Spleen (tissue), 7 donors: Measurements from ENCODE around the gene ZNF117.
"Not testable (repeated sequence)": the region's sequence is repeated elsewhere in the genome, so short reads cannot be mapped to it uniquely, and the experiment has no call there.

Experiments
- POLR2A ChIP-seq, 3 donors: fragments of 450-650 bp; IDR thresholded peaks; one replicate each; pipeline ENCODE4 v1.5.1; 2017; ENCODE audit warnings: antibody characterized with exemption in 3 of 3, mild to moderate bottlenecking in 1 of 3
- POLR2AphosphoS5 ChIP-seq, 3 donors: sonication (generic); formaldehyde crosslinking; IDR thresholded peaks; one replicate each; pipeline ENCODE4 v1.5.1; 2017; ENCODE audit warnings: antibody characterized with exemption in 3 of 3
- TF ChIP-seq, protein P1 (sequence below), 11 experiments: fragments of 200-600 bp in 7 of 11; fragments of 450-650 bp in 4 of 11; sonication (generic) in 4 of 11; IDR thresholded peaks in 8 of 11; conservative IDR thresholded peaks in 3 of 11; 1 replicate in 7 of 11; 2 replicates in 4 of 11; pipeline versions ENCODE4 v1.4.0 to v1.8.0; 2016 to 2021; ENCODE audit warnings: antibody characterized with exemption in 11 of 11, inconsistent platforms in 4 of 11, mild to moderate bottlenecking in 1 of 11
- donor health status: DM: no; HTN: no; CAD: no; lungs with moderate emphysema.
- donor health status: DM: no; HTN: no; CAD: no.
- donor health status: DM: no; HTN: no; CAD: no.

- TF ChIP-seq, protein P1, sequence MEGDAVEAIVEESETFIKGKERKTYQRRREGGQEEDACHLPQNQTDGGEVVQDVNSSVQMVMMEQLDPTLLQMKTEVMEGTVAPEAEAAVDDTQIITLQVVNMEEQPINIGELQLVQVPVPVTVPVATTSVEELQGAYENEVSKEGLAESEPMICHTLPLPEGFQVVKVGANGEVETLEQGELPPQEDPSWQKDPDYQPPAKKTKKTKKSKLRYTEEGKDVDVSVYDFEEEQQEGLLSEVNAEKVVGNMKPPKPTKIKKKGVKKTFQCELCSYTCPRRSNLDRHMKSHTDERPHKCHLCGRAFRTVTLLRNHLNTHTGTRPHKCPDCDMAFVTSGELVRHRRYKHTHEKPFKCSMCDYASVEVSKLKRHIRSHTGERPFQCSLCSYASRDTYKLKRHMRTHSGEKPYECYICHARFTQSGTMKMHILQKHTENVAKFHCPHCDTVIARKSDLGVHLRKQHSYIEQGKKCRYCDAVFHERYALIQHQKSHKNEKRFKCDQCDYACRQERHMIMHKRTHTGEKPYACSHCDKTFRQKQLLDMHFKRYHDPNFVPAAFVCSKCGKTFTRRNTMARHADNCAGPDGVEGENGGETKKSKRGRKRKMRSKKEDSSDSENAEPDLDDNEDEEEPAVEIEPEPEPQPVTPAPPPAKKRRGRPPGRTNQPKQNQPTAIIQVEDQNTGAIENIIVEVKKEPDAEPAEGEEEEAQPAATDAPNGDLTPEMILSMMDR (IDR thresholded peaks at IDR 0.05 in 8 of 11, conservative IDR thresholded peaks at IDR 0.05 in 3 of 11) = not testable (repeated sequence)
- TF ChIP-seq POLR2AphosphoS5, POLR2A (IDR thresholded peaks at IDR 0.05): not testable (repeated sequence)
These were observed 30.1 kb upstream of the ZNF117 start for GRCh38 chr7:65020978-65021377.
